HG02678 (cell line): ENCODE data around the gene SLCO3A1.
A peak's percentile ranks its signal among the peaks of the same experiment; 100 is the strongest.

Source experiments
- ATAC-seq: cut with Tn5 transposase; IDR thresholded peaks from one replicate; pipeline ENCODE4 v1.9.1; 2021; ENCODE audit warnings: mild to moderate bottlenecking, moderate library complexity; ENCODE audit not compliant: unreplicated experiment

SLCO3A1 gene

GRCh38 chr15:91853511-91853947 is at the start of gene SLCO3A1:
Gene SLCO3A1, plus strand, starts transcription at chr15:91853708.
- ATAC-seq, result peak; percentile 28

DNA sequence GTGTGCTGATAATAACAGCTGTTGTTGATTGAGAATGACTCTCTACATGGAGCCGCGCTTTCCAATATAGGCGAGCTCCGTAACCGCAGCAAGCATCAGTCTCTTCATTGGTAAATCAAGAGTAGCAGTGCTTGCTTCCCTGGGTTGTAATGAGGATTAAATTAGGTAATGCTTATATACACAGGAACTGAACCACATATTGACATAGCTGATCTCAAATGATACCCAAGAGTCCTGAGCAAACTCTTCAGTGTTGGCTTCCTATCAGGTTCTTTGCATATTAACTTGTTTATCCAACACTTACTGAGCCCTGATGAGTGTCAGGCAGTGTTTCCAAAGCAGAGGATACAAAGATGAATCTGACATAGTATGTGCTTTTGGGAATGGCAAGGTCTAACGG is 46.4 kb upstream of the SLCO3A1 start:
- no peak for ATAC-seq

GRCh38 chr15:91813924-91814323 is 39.6 kb upstream of the SLCO3A1 start:
- no peak for ATAC-seq

GRCh38 chr15:91816942-91817341 is 36.6 kb upstream of the SLCO3A1 start:
- no peak for ATAC-seq

- no peak for ATAC-seq
These were observed 32.0 kb upstream of the SLCO3A1 start for GRCh38 chr15:91821458-91821857.

- no peak for ATAC-seq
These were observed 29.3 kb upstream of the SLCO3A1 start for GRCh38 chr15:91824256-91824655.

DNA sequence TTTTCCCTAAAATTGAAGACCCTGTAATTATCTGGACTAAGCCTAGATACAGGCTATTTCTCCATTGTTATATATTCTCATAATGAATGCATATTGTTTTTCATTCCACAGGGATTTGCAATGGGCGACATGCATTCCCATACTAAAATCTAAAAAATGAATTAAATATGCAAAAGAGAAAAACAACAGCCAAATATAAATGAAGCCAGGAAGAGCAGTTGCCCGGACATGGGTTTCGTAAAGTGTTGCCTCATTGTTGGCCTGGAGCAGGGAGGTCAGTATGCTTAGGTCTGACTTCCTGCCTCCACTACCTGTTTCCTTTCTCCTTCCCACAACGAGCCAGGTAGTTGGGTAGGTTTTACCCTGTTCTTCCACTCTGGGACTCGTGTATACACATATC is 27.1 kb upstream of the SLCO3A1 start:
- ATAC-seq, result no peak

GRCh38 chr15:91833056-91833455 is 20.5 kb upstream of the SLCO3A1 start:
- no peak for ATAC-seq

- ATAC-seq, result no peak
These were observed 13.6 kb upstream of the SLCO3A1 start for GRCh38 chr15:91839867-91840266.

DNA sequence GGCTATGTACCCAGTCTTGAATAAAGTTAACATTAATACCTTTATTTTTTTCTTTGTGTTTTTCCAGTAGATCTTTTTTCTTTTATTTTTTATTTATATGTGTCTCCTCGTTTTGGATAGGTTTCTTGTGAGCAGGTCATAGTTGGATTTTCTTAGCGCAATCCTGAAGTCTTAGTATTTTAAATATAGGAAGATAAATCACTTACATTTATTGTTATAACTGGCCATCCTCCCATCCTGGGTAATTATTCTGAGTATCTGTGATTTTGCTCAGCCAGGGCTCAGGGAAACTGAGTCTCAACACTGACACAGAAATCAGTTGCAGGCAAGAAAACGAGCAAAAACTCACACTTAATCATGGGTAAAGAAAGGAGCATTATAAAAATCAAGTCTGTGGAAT is 11.6 kb upstream of the SLCO3A1 start:
- no peak for ATAC-seq

GRCh38 chr15:91844341-91844740 is 9.2 kb upstream of the SLCO3A1 start:
- ATAC-seq, result no peak

- no peak for ATAC-seq
These were observed 8.6 kb upstream of the SLCO3A1 start for GRCh38 chr15:91844928-91845327.

DNA sequence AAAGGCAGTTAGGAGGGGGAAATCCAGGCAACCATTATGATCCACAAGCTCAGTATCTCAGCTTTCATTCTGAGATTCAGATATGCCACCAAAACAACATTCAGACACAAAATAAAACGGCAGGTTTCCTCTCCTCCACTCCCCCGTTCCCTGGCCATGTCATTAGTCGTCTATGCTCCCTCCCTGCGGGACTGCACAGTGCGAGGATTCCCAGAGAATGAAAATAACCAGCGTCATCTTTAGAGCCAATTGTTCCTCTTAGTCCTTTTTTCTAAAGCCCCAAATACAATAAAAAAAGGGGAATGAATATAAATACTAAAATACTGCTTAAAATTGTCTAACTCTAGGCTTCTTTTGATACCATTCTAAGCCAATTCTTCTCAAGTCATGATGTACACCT is 7.8 kb upstream of the SLCO3A1 start:
- ATAC-seq, result no peak

DNA sequence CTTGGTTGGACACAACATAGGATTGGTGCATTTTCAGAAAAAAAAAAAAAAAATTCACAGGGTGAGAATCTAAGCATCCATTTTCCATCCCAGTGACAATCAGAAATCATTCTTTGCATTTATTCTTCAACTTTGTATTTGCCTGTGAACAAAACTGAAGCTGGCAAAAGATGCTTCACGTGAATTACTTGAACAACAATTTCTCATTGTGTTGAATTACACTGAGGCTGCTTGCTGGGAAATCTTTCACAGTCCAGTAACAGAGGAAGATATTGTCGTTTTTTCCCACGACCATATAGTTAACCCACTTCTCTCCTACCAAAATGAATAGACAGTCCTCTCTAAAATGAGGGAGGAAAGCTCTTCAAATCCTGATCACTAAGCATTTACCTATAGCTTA is 4.3 kb upstream of the SLCO3A1 start:
- ATAC-seq, result no peak

- ATAC-seq, result no peak
These were observed 3.8 kb upstream of the SLCO3A1 start for GRCh38 chr15:91849749-91850161.

- peak; percentile 48 for ATAC-seq
These were observed 582 bp upstream of the SLCO3A1 start for GRCh38 chr15:91852741-91853510.

DNA sequence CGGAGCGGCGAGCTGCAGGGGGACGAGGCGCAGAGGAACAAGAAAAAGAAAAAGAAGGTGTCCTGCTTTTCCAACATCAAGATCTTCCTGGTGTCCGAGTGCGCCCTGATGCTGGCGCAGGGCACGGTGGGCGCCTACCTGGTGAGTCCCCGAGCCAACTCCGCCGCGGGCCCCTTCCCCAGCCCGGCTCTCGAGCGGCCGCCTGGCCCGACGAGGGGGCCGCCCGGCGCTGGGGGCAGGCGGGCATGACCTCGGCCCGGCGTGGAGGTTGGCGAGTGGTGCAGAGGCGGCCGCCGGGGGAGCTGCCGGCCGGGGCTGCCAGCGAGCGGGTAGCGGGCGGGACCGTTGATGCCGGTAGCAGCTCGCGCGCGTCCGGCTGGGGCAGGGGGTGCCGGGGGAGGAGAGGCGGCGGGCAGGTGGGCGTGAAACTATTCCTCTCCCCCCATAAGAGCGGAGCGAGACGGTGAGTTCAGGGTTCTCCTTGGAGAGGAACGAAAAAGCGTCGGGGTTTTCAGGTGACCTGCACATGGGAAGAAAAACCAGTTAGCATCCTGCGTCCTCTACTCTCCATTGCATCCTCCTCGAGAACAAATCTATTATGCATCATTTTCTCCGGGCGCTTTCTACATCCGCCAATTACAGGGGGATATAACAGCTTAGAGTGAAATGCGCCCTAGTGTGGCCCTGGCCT is 585 bp downstream of the SLCO3A1 start:
- no peak for ATAC-seq

DNA sequence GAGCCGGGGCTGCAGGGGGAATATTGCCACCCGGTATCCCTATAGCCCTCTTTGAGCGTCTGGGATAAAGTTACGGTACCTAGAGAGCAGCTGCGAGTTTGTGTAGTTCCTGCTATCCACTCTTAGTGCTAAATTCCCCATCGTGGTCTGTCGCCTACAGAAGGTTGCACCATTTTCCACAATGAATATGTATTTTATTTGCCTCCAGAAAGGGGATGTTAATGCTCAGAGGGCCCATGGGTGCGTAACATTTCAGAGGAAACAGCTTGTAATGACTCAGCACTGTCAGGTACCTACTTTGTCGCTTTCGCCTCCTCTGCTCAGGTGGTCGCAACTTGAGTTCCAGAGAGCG is 1.1 kb downstream of the SLCO3A1 start:
- ATAC-seq, result no peak

GRCh38 chr15:91855241-91855640 is 1.7 kb downstream of the SLCO3A1 start:
- no peak for ATAC-seq

DNA sequence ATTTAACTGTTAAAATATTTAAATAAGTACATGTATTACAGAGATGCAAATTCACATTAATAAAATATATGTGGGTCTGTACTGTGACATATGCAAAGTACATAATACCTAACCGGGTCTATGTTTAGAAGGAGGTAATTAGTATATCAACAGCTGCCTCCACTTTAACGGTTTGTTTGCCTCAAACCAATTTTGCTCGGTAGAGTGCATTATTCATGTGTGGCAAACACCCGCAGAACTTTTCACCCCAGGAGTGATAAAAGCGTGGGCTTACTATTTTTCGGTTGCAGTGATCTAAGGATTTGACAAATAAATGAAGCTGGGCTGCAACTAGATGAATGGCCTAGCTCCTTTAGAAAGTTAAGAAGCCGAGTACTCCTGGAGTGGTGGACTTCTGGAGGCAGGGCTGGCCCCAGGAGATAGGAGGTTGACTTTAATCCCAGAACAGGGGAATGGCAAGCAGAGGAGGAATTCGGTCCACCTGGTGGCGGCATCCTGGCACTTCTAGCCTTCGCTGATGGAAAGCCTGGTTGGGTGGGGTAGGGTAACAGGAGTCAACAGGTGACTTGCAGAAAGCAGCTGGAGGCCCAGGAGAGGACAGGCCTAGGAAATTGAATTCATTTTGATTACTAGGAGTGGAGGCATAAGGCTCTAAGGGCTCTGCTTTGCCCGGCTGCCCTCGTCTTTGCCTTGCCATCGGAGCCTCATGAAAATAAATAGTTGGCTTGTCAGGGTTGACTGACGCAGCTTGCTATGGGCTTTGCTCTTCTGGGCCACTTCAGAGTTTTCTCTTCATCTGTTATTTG is 2.4 kb downstream of the SLCO3A1 start:
- ATAC-seq, result peak; percentile 24

DNA sequence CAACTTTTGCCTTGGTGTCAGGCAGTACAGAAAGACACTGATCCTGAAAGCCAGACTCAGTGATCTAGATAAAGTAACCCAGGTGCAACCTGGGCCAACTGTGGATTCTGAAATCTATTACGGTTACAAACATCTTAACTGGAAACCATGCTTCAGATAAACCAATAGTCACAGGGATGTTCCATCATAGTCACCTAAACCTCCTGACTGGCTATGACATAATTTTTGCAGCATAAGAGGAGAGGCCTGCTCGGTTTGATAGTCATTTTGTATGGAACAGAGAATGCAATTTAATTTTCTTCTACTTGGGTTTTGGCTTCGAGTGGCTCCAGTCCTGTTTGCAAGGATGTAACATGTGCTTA is 3.7 kb downstream of the SLCO3A1 start:
- ATAC-seq, result no peak

GRCh38 chr15:91857772-91858171 is 4.3 kb downstream of the SLCO3A1 start:
- peak; percentile 48 for ATAC-seq
